T-helper 2 cell treated with Interferon-gamma antibody and Interleukin-4, amounts not matched to agents 5 μg/mL and 100 μg/mL, for 36 hours (primary cell): ENCODE data around the gene SMAD3.
"Not testable (repeated sequence)": the region's sequence is repeated elsewhere in the genome, so short reads cannot be mapped to it uniquely, and the experiment has no call there.

Experiments
- DNase-seq: peaks from one replicate; pipeline ENCODE4 v3.0.0; 2021; ENCODE audit warnings: low spot score
- H3K27ac Mint-ChIP-seq: one replicate; pipeline ENCODE4 v1.8.0; 2021; ENCODE audit warnings: mild to moderate bottlenecking, mixed read lengths
- H3K27me3 Mint-ChIP-seq: one replicate; pipeline ENCODE4 v1.8.0; 2021; ENCODE audit warnings: low read depth, mixed read lengths
- H3K36me3 Mint-ChIP-seq: one replicate; pipeline ENCODE4 v1.8.0; 2021; ENCODE audit warnings: low read depth, mixed read lengths
- H3K4me1 Mint-ChIP-seq: one replicate; pipeline ENCODE4 v1.8.0; 2021; ENCODE audit warnings: low read depth, mixed read lengths
- H3K4me3 Mint-ChIP-seq: one replicate; pipeline ENCODE4 v1.8.0; 2022; ENCODE audit warnings: mild to moderate bottlenecking, moderate library complexity, mixed read lengths
- H3K9me3 Mint-ChIP-seq: one replicate; pipeline ENCODE4 v1.8.0; 2021; ENCODE audit warnings: mixed read lengths

SMAD3 gene

GRCh38 chr15:67065531-67066005 lies at the start of gene SMAD3:
Gene SMAD3 (plus strand): TSS chr15:67065602. CDS start chr15:67066155, 553 bp downstream.
- Mint-ChIP-seq H3K27me3 (peaks cover 25% of the 10 kb centered on the region), H3K27ac (peak within 1 kb of the TSS; percentile 88), H3K36me3 (peaks cover 36% of the 10 kb centered on the region), H3K4me3 (peak within 1 kb of the TSS; percentile 99), H3K9me3 (no peaks in the 10 kb centered on the region), H3K4me1 (peaks cover 51% of the 10 kb centered on the region)
- peak; percentile 79 for DNase-seq

DNA sequence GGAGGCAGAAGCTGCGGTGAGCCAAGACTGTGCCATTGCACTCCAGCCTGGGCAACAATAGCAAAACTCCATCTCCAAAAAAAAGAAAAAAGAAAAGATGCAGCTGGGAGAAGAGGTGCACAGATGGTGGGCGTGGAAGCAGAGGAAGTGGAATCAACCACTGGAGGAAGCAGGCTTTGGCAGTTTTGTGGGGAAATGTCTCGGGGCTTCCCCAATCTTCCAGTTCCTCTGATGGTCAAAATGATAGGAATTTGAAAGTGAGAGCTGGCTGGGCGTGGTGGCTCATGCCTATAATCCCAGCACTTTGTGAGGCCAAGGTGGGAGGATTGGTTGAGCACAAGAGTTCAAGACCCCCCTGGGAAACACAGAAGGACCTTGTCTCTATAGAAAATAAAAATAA lies 48.1 kb upstream of the SMAD3 start:
- no peaks in the 10 kb centered on the region for H3K36me3 Mint-ChIP-seq
- peaks cover 15% of the 10 kb centered on the region for H3K27me3 Mint-ChIP-seq
- H3K4me1 Mint-ChIP-seq: peaks cover 11% of the 10 kb centered on the region
- no peak for DNase-seq
- no peak overlapping the region for H3K27ac Mint-ChIP-seq
- H3K9me3 Mint-ChIP-seq: no peaks in the 10 kb centered on the region
- H3K4me3 Mint-ChIP-seq: no peak overlapping the region

DNA sequence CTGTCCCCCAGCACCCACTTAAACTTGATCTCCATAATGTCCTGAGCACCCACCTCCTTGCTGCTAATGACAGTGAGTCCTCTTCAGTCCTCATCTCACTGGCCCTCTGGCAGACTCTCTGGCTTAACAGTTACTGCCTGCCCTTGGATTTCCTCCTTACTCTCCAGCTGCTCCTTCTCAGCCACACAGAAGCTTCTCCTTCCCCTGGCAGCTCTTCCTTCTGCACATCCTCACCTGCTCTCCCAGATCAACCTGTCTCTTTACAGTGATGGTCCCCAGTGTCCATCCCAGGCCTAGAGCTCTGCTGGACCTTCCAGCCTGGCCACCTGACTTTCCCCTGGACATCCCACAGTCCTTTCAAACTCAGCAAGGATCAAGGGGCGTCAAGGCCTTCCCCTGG lies 47.4 kb upstream of the SMAD3 start:
- Mint-ChIP-seq H3K36me3 (no peaks in the 10 kb centered on the region), H3K4me3 (no peak overlapping the region), H3K4me1 (peaks cover 11% of the 10 kb centered on the region), H3K27me3 (peaks cover 17% of the 10 kb centered on the region), H3K27ac (no peak overlapping the region), H3K9me3 (no peaks in the 10 kb centered on the region)
- no peak for DNase-seq

GRCh38 chr15:67018441-67018840 lies 47.0 kb upstream of the SMAD3 start:
- no peaks in the 10 kb centered on the region for H3K36me3 Mint-ChIP-seq
- H3K4me3 Mint-ChIP-seq: no peak overlapping the region
- no peaks in the 10 kb centered on the region for H3K9me3 Mint-ChIP-seq
- H3K27ac Mint-ChIP-seq: no peak overlapping the region
- DNase-seq: no peak
- H3K27me3 Mint-ChIP-seq: peaks cover 19% of the 10 kb centered on the region
- H3K4me1 Mint-ChIP-seq: peaks cover 11% of the 10 kb centered on the region

- Mint-ChIP-seq H3K4me1 (peaks cover 11% of the 10 kb centered on the region), H3K4me3 (no peak overlapping the region), H3K27ac (no peak overlapping the region), H3K9me3 (no peaks in the 10 kb centered on the region), H3K27me3 (peaks cover 22% of the 10 kb centered on the region), H3K36me3 (no peaks in the 10 kb centered on the region)
- no peak for DNase-seq
These were observed 46.3 kb upstream of the SMAD3 start for GRCh38 chr15:67019069-67019468.

- DNase-seq: no peak
- Mint-ChIP-seq H3K4me3 (no peak overlapping the region), H3K9me3 (no peaks in the 10 kb centered on the region), H3K27ac (no peak overlapping the region), H3K4me1 (peaks cover 18% of the 10 kb centered on the region), H3K36me3 (no peaks in the 10 kb centered on the region), H3K27me3 (peaks cover 22% of the 10 kb centered on the region)
These were observed 45.4 kb upstream of the SMAD3 start for GRCh38 chr15:67019884-67020520.

- DNase-seq, H3K27ac Mint-ChIP-seq, H3K4me3 Mint-ChIP-seq, H3K36me3 Mint-ChIP-seq, H3K9me3 Mint-ChIP-seq: not testable (repeated sequence)
- H3K4me1 Mint-ChIP-seq: peaks cover 22% of the 10 kb centered on the region
- peaks cover 22% of the 10 kb centered on the region for H3K27me3 Mint-ChIP-seq
These were observed 44.7 kb upstream of the SMAD3 start for GRCh38 chr15:67020668-67021067.

DNA sequence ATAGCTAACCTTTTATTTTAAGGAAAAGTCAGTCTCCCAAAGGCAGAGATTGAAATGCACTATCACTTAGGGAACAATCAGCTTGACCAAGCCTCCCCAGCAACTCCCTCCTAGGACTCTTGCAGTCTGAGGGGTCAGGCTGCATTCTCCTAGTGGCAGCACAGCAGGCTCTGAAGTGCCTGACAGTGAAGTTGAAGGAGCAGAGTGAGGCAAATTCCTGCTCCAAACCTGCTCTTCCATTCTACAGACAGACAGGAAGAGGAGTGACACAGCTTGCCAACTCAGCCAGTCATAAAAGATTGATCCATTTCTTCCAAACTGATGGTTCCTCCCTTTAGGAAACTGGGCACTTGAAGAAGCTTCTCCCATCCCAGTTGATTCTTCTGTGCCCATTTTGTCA lies 43.9 kb upstream of the SMAD3 start:
- H3K4me1 Mint-ChIP-seq: peaks cover 25% of the 10 kb centered on the region

DNA sequence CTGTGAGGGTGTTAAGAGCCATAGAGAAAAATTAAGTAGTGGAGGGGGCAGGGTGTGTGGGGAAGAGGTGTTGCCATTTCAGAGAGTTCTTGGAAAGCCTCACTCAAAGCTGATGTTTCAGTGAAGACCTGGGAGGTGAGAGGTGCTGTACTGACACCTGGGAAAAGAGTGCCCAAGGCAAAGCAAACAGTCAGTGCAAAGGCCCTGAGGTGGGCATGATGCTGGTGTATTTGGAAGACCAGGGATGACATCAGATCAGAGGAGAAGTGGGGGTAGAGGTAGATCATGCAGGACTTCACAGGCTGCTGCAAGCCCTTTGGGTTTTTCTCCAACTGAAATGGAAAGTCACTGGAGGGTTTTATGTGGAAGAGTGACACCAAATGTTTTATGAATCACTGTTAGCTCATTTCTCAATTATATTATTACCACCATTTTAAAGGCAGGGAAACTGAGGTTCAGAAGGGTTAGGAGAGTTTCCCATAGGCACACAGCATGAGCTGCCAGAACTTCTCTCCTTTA lies 42.8 kb upstream of the SMAD3 start:
- H3K4me3 Mint-ChIP-seq: no peak overlapping the region
- H3K27me3 Mint-ChIP-seq: peaks cover 22% of the 10 kb centered on the region
- no peak for DNase-seq
- H3K27ac Mint-ChIP-seq: no peak overlapping the region
- H3K36me3 Mint-ChIP-seq: no peaks in the 10 kb centered on the region
- H3K4me1 Mint-ChIP-seq: peaks cover 21% of the 10 kb centered on the region
- no peaks in the 10 kb centered on the region for H3K9me3 Mint-ChIP-seq

More for the DNA sequence above, 43.9 kb upstream of the SMAD3 start:
- H3K4me3 Mint-ChIP-seq: no peak overlapping the region
- no peak overlapping the region for H3K27ac Mint-ChIP-seq
- H3K27me3 Mint-ChIP-seq: peaks cover 19% of the 10 kb centered on the region
- no peak for DNase-seq
- H3K9me3 Mint-ChIP-seq: no peaks in the 10 kb centered on the region
- no peaks in the 10 kb centered on the region for H3K36me3 Mint-ChIP-seq

- Mint-ChIP-seq H3K4me1 (peaks cover 14% of the 10 kb centered on the region), H3K27ac (no peak overlapping the region), H3K4me3 (no peak overlapping the region), H3K27me3 (peaks cover 15% of the 10 kb centered on the region), H3K9me3 (no peaks in the 10 kb centered on the region), H3K36me3 (no peaks in the 10 kb centered on the region)
- DNase-seq: no peak
These were observed 41.7 kb upstream of the SMAD3 start for GRCh38 chr15:67023517-67024313.

DNA sequence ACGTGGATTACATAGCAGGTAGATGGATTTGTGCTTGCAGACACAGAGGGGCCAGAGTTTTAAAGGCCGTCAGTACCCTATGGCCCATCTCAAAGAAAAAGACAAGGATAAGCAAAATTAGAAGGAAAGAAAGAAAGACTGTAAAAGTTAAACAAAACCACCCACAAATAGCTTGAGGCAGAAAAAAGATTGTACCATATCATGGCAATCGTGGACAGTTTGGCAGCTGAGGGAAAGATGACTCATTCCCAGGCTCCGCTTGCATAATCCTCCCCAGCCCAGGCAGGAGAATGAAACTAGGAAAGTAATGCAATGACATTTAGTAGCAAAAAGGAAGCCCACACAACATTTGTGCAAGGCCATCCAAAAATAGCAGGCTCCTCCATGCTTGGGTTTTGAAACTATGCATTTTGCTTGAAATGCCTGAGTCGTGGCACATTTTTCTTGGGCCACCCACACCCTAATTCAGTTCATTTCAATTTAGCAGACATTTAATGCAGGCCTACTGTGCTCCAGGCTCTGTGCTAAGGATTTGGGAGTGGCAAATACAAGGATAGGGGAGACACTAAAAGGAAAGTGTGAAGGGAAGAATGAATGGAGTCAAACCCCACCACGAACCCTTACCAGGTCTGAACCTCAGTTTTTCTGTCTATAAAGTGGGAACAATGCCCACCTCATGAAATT lies 40.9 kb upstream of the SMAD3 start:
- peaks cover 13% of the 10 kb centered on the region for H3K27me3 Mint-ChIP-seq
- H3K4me3 Mint-ChIP-seq: no peak overlapping the region
- H3K4me1 Mint-ChIP-seq: peaks cover 14% of the 10 kb centered on the region
- no peaks in the 10 kb centered on the region for H3K36me3 Mint-ChIP-seq
- H3K9me3 Mint-ChIP-seq: no peaks in the 10 kb centered on the region
- H3K27ac Mint-ChIP-seq: no peak overlapping the region
- DNase-seq: peak; percentile 75

- Mint-ChIP-seq H3K36me3 (no peaks in the 10 kb centered on the region), H3K27ac (no peak overlapping the region), H3K9me3 (no peaks in the 10 kb centered on the region), H3K27me3 (peaks cover 12% of the 10 kb centered on the region), H3K4me3 (no peak overlapping the region), H3K4me1 (peaks cover 14% of the 10 kb centered on the region)
- DNase-seq: no peak
These were observed 40.4 kb upstream of the SMAD3 start for GRCh38 chr15:67024998-67025368.

DNA sequence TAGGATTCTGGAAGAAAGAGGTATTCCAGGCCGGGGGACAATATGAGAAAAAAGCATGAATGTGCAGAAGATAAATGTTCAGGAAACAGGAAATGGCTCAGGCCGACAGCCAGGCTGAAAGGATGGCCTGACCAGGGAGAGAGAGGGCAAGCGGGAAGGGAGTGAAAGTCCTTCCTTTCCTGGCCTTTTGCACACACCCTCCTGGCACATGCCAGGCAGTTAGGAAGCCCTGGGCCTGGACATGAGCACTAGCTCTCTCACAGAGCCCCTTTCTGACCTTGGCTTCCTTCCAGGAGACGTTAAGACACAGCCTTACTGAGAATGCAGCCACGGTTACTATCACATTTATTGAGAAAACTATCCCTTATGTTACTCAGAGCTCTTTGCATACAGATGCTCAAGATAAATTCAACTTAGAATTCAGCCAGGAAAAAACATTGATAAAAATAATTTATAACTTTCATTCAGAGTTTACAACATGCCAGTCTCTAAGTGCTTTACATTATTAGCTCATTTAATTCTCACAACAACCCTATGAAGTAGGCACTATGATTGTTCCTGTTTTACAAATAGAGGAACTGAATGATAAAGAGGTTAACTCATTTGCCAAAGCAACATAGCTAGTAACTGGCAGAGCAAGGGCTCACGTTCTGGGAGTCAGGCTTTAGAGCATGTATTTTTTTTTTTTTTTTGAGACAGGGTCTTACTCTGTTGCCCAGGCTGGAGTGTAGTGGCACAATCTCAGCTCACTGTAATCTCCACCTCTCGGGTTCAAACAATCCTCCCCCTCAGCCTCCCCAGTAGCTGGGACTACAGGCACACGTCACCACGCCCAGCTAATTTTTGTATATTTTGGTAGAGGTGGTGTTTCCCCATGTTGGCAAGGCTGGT lies 39.4 kb upstream of the SMAD3 start:
- Mint-ChIP-seq H3K9me3 (no peaks in the 10 kb centered on the region), H3K27ac (no peak overlapping the region), H3K27me3 (peaks cover 14% of the 10 kb centered on the region), H3K4me3 (no peak overlapping the region), H3K4me1 (peaks cover 14% of the 10 kb centered on the region), H3K36me3 (no peaks in the 10 kb centered on the region)
- DNase-seq: no peak
